ENCODE results near the gene MRPS33.
"Not testable (repeated sequence)": the region's sequence is repeated elsewhere in the genome, so short reads cannot be mapped to it uniquely, and the experiment has no call there.

Gene MRPS33

DNA sequence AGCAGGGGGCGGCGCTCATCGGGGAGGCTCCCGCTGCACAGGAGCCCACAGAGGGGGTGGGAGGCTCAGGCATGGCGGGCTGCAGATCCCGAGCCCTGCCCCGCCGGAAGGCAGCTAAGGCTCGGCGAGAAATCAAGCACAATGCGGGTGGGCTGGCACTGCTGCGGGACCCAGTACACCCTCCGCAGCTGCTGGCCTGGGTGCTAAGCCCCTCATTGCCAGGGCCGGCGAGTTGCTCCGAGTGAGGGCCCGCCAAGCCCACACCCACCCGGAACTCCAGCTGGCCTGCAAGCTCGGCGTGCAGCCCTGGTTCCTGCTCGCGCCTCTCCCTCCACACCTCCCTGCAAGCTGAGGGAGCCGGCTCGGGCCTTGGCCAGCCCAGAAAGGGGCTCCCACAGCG lies 57.8 kb downstream of the MRPS33 start:
- not testable (repeated sequence) for H3K27ac ChIP-seq; DNase-seq (ENCODE audit: low read depth, low spot score)
